Mesendoderm (in vitro differentiated cells): ENCODE measurements around the gene MALL.
"Not testable (repeated sequence)": the region's sequence is repeated elsewhere in the genome, so short reads cannot be mapped to it uniquely, and the experiment has no call there.

Experiments
- DNase-seq: peaks from one replicate; pipeline ENCODE4 v3.0.0; 2013
- H2AK5ac ChIP-seq: 2 replicates; pipeline ENCODE4 v1.6.1; 2013; ENCODE audit warnings: low read length, inconsistent platforms
- H2BK120ac ChIP-seq: 2 replicates; pipeline ENCODE4 v1.6.1; 2013; ENCODE audit warnings: low read depth, mild to moderate bottlenecking, low read length, moderate library complexity, mixed read lengths
- H2BK15ac ChIP-seq: replicated peaks from 2 replicates; pipeline ENCODE4 v1.6.1; 2013; ENCODE audit warnings: low read depth, mild to moderate bottlenecking, moderate library complexity
- H2BK5ac ChIP-seq: 2 replicates; pipeline ENCODE4 v1.6.1; 2013; ENCODE audit warnings: low read length, inconsistent platforms
- H3K18ac ChIP-seq: 2 replicates; pipeline ENCODE4 v1.6.1; 2013; ENCODE audit warnings: mild to moderate bottlenecking, low read length, mixed read lengths
- H3K23ac ChIP-seq: one replicate; pipeline ENCODE4 v1.6.1; 2013; ENCODE audit warnings: low read length
- H3K27ac ChIP-seq: 2 replicates; pipeline ENCODE4 v1.5.1; 2013; ENCODE audit warnings: low read depth, mild to moderate bottlenecking, inconsistent platforms, low read length, moderate library complexity
- H3K27me3 ChIP-seq: 2 replicates; pipeline ENCODE4 v1.6.1; 2013; ENCODE audit warnings: low read length, control low read depth, mild to moderate bottlenecking, inconsistent platforms; ENCODE audit not compliant: insufficient read depth, poor library complexity
- H3K36me3 ChIP-seq: 2 replicates; pipeline ENCODE4 v1.6.1; 2013; ENCODE audit warnings: low read length, inconsistent platforms; ENCODE audit not compliant: control insufficient read depth, insufficient read depth
- H3K4ac ChIP-seq: one replicate; pipeline ENCODE4 v1.6.1; 2013; ENCODE audit warnings: low read depth, mild to moderate bottlenecking, low read length, moderate library complexity
- H3K4me1 ChIP-seq: 2 replicates; pipeline ENCODE4 v1.6.1; 2013; ENCODE audit warnings: low read depth, low read length, inconsistent platforms; ENCODE audit not compliant: control insufficient read depth
- H3K4me2 ChIP-seq: 2 replicates; pipeline ENCODE4 v1.6.1; 2013; ENCODE audit warnings: low read length
- H3K4me3 ChIP-seq: 2 replicates; pipeline ENCODE4 v1.5.1; 2013; ENCODE audit warnings: mild to moderate bottlenecking, low read length
- H3K56ac ChIP-seq: one replicate; pipeline ENCODE4 v1.6.1; 2013; ENCODE audit warnings: low read length
- H3K79me1 ChIP-seq: 2 replicates; pipeline ENCODE4 v1.6.1; 2013; ENCODE audit warnings: low read length, inconsistent platforms
- H3K79me2 ChIP-seq: 2 replicates; pipeline ENCODE4 v1.6.1; 2013; ENCODE audit warnings: mild to moderate bottlenecking, low read length; ENCODE audit not compliant: control insufficient read depth, insufficient read depth
- H3K9ac ChIP-seq: 2 replicates; pipeline ENCODE4 v1.6.1; 2013; ENCODE audit warnings: low read length, inconsistent platforms
- H4K5ac ChIP-seq: one replicate; pipeline ENCODE4 v1.6.1; 2013; ENCODE audit warnings: low read length
- H4K8ac ChIP-seq: one replicate; pipeline ENCODE4 v1.6.1; 2013; ENCODE audit warnings: low read depth, mild to moderate bottlenecking, control low read depth, low read length, moderate library complexity
- WGBS: extraction: QIAGEN DNeasy Blood & Tissue Kit; methylation state at CpG from one replicate; pipeline ENCODE4 v1.1.7; 2013; ENCODE audit warnings: low lambda C conversion rate, missing lambda C conversion rate; ENCODE audit not compliant: insufficient coverage; ENCODE audit errors: extremely low coverage; 5-methylcytosine and 5-hydroxymethylcytosine counted together

MALL gene

GRCh38 chr2:110116033-110116710 is 550 bp upstream of the MALL start:
- Histone ChIP-seq H3K4me1 (peaks cover 4% of the 10 kb centered on the region), H2BK5ac (no peak overlapping the region), H4K5ac (no peak overlapping the region), H4K8ac (no peak overlapping the region), H2BK15ac (no peak overlapping the region), H3K23ac (peak overlapping the region; percentile 48), H3K56ac (peak overlapping the region; percentile 77), H3K4ac (no peak overlapping the region), H3K4me3 (no peak overlapping the region), H2BK120ac (no peak overlapping the region), H3K27me3 (peaks cover 2% of the 10 kb centered on the region), H3K36me3 (no peaks in the 10 kb centered on the region), H3K9ac (peak overlapping the region; percentile 28), H3K18ac (no peak overlapping the region), H3K79me1 (no peaks in the 10 kb centered on the region), H3K27ac (no peak overlapping the region), H3K79me2 (no peaks in the 10 kb centered on the region), H2AK5ac (no peak overlapping the region), H3K4me2 (peak overlapping the region; percentile 53)
- DNase-seq = peak; percentile 69
- no CpG with 5 or more reads among the region's 8 CpGs for WGBS

- no peak overlapping the region for H4K5ac ChIP-seq
- no peak overlapping the region for H3K56ac ChIP-seq
- peaks cover 4% of the 10 kb centered on the region for H3K4me1 ChIP-seq
- no CpG with 5 or more reads among the region's 14 CpGs for WGBS
- H2AK5ac ChIP-seq = no peak overlapping the region
- no peaks in the 10 kb centered on the region for H3K79me2 ChIP-seq
- no peaks in the 10 kb centered on the region for H3K79me1 ChIP-seq
- no peak overlapping the region for H3K23ac ChIP-seq
- H3K9ac ChIP-seq = no peak overlapping the region
- H3K36me3 ChIP-seq = no peaks in the 10 kb centered on the region
- no peak overlapping the region for H3K4me3 ChIP-seq
- no peak overlapping the region for H2BK5ac ChIP-seq
- DNase-seq = no peak
- H3K4me2 ChIP-seq = no peak overlapping the region
- H2BK15ac ChIP-seq = no peak overlapping the region
- H2BK120ac ChIP-seq = no peak overlapping the region
- H3K27ac ChIP-seq = no peak overlapping the region
- no peak overlapping the region for H3K18ac ChIP-seq
- H3K4ac ChIP-seq = no peak overlapping the region
- H4K8ac ChIP-seq = no peak overlapping the region
- H3K27me3 ChIP-seq = peaks cover 2% of the 10 kb centered on the region
Observed at GRCh38 chr2:110114831-110115255, 779 bp downstream of the MALL start.

DNA sequence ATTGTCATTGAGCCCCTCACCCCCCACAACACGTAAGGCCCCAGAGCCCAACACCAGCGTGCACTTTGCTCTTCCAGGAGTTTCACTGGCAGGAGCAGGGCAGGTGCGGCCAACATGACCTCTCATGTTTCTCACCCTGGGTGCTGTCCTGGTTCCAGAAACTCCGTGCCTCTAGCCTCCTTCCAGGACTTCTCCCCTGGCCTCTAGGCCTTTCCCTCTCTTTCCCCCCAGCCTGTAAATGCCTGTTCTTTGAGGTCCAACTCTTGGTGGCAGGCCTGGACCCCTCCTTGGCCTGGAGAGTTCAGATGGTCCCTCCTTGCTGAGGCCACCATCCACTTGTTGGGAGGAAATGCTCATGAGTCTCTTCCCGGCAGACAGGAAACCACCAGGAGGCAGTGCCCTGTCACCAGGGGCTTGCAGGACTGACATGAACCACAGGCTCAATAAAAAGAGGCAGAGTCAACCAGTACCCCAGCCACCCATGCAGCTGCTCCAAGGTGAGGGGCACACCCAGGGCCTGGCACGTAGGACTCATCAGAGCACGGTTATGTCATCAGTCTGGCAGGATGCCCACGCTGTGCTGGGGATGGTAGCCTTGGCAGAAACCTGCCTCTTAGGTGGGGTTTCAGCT is 1.5 kb downstream of the MALL start:
- no CpG with 5 or more reads among the region's 8 CpGs for WGBS
- no peak overlapping the region for H2AK5ac ChIP-seq
- H3K56ac ChIP-seq = no peak overlapping the region

GRCh38 chr2:110108291-110108690 is 7.3 kb downstream of the MALL start:
- H3K4ac ChIP-seq, H4K8ac ChIP-seq, H3K56ac ChIP-seq, H3K79me1 ChIP-seq, H3K9ac ChIP-seq, H3K27ac ChIP-seq, H2BK15ac ChIP-seq, H3K23ac ChIP-seq, H2AK5ac ChIP-seq, H3K4me2 ChIP-seq, H4K5ac ChIP-seq, H3K36me3 ChIP-seq, H2BK5ac ChIP-seq, H3K4me3 ChIP-seq, DNase-seq, H3K79me2 ChIP-seq, H3K18ac ChIP-seq, H3K4me1 ChIP-seq, H3K27me3 ChIP-seq, H2BK120ac ChIP-seq: not testable (repeated sequence)
- no CpG with 5 or more reads among the region's 2 CpGs for whole genome bisulfite sequencing

More for the DNA sequence above, 1.5 kb downstream of the MALL start:
- no peak overlapping the region for H3K9ac ChIP-seq
- peak; percentile 45 for DNase-seq
- peaks cover 2% of the 10 kb centered on the region for H3K27me3 ChIP-seq
- H3K4me2 ChIP-seq = no peak overlapping the region
- no peak overlapping the region for H2BK120ac ChIP-seq
- no peaks in the 10 kb centered on the region for H3K79me2 ChIP-seq
- no peak overlapping the region for H3K18ac ChIP-seq
- no peak overlapping the region for H3K4me3 ChIP-seq
- H2BK15ac ChIP-seq = no peak overlapping the region
- H3K79me1 ChIP-seq = no peaks in the 10 kb centered on the region
- no peaks in the 10 kb centered on the region for H3K36me3 ChIP-seq
- H3K27ac ChIP-seq = no peak overlapping the region
- H3K4ac ChIP-seq = no peak overlapping the region
- peaks cover 4% of the 10 kb centered on the region for H3K4me1 ChIP-seq
- H4K8ac ChIP-seq = no peak overlapping the region
- H3K23ac ChIP-seq = no peak overlapping the region
- no peak overlapping the region for H4K5ac ChIP-seq
- no peak overlapping the region for H2BK5ac ChIP-seq

DNA sequence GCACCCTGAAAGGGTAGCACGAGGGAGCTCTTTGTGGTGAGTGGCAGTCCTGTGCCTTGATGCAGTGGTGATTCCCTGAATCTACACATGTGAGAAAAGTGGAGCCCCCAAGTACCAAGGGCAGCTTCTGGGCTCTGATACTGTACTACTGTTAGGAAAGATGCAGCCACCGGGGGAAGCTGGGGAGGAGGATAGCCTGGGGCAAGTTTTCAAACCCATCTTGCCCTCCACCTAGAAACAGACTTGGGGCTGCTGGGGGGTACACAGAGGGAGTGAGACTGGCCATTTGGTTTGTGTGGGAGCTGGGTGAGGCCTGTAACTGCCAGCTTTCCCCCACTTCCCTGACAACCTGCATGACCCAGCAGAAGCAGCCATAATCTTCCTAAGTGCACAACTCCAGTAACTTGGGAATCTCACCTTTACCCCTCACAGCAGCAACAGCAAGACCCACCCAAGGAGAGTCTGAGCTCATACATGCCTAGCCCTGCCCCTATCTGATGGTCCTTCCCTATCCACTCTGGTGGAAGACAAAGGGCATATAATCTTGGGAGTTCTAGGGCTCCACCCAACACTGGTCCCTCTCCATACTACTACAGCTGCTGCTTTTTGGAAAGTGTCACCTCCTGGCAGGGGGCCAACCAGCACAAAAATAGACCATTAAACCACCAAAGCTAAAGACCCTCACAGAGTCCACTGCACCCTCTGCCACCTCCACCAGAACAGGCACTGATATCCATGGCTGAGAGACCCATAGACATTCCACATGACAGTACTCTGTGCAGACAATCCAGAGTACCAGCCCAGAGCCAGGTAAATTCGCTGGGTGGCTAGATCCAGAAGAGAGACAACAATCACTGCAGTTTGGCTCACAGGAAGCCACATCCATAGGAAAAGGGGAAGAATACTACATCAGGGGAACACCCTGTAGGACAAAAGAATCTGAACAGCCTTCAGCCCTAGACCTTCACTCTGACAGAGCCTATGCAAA is 8.2 kb downstream of the MALL start:
- H3K36me3 ChIP-seq = no peaks in the 10 kb centered on the region
- no peak overlapping the region for H3K4ac ChIP-seq
- WGBS = no CpG with 5 or more reads among the region's 3 CpGs
- no peak overlapping the region for H4K8ac ChIP-seq
- no peak overlapping the region for H2BK120ac ChIP-seq
- no peaks in the 10 kb centered on the region for H3K79me1 ChIP-seq
- DNase-seq = no peak
- no peak overlapping the region for H3K4me2 ChIP-seq
- no peaks in the 10 kb centered on the region for H3K79me2 ChIP-seq
- H3K18ac ChIP-seq = no peak overlapping the region
- no peak overlapping the region for H2BK15ac ChIP-seq
- no peak overlapping the region for H3K4me3 ChIP-seq
- no peak overlapping the region for H2BK5ac ChIP-seq
- H3K27me3 ChIP-seq = no peaks in the 10 kb centered on the region
- no peak overlapping the region for H3K27ac ChIP-seq
- H3K23ac ChIP-seq = no peak overlapping the region
- H3K9ac ChIP-seq = no peak overlapping the region
- no peaks in the 10 kb centered on the region for H3K4me1 ChIP-seq
- H3K56ac ChIP-seq = no peak overlapping the region
- H2AK5ac ChIP-seq = no peak overlapping the region
- no peak overlapping the region for H4K5ac ChIP-seq
